Hematopoietic multipotent progenitor cell treated with erythropoietin and hydrocortisone succinate and interleukin-3 and kit ligand, for 6 days (in vitro differentiated cells): ENCODE data around the gene DNAH6.

Source experiments
- DNase-seq: peaks from one replicate; pipeline ENCODE4 v3.0.0-alpha.2; 2015

Gene DNAH6

DNA sequence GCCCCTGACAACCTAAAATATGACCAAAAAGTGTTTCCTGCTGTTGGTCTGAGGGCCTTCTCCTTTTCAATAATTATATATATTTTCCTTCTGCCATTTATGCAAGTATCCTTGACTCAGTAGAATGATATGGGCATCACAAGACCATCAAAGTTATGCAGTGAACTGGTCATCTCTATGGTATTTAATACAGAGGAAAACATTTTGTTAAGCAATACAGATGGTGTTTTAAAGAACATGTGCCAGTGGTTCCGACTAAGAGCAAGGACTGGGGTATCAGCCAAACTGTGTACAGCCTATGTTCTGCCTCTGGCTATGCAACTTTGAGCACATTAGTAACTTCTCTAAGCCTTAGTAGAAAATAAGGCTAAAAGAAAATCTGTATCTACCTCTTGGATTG lies 185.6 kb downstream of the DNAH6 start:
- no peak for DNase-seq

DNA sequence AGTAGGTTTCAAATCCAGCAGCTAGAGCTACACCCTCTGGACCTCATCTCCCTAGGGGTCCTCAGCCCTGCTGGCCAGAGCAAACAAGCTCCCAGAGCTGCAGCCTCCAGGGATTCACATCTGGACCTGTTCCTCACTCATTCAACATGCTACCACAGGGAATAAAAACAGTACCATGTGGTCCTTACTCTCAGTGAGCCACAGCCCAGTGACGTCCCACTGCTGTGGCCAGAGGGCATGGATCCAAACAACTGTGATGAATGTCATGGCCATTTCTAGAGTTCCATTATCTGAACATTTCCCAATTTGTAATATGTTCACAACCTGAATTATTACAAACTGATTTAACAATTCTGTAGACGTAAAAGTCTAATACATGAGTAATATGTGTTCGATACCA lies 186.6 kb downstream of the DNAH6 start:
- no peak for DNase-seq

DNA sequence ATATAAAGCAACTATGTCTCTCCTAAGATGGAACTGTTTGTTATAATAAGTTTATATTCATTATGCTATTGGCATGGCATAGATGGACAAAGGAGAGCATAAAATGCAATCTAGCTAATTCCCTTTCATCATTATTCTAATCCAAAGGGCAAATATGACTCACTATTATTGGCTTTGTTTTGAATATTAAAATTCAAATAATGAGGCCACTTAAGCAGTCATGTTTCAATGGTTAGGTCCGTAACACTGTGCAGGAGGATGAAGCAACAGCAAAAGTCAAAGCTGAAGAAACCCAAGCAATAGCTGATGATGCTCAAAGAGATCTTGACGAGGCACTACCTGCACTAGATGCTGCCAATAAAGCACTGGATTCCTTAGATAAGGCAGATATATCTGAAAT lies 187.5 kb downstream of the DNAH6 start:
- no peak for DNase-seq

- DNase-seq = no peak
Observed at GRCh38 chr2:84704505-84705244, 188.4 kb downstream of the DNAH6 start.

GRCh38 chr2:84705858-84706257 lies 189.6 kb downstream of the DNAH6 start:
- DNase-seq = no peak

- DNase-seq = no peak
Observed at GRCh38 chr2:84708442-84708841, 192.1 kb downstream of the DNAH6 start.

DNA sequence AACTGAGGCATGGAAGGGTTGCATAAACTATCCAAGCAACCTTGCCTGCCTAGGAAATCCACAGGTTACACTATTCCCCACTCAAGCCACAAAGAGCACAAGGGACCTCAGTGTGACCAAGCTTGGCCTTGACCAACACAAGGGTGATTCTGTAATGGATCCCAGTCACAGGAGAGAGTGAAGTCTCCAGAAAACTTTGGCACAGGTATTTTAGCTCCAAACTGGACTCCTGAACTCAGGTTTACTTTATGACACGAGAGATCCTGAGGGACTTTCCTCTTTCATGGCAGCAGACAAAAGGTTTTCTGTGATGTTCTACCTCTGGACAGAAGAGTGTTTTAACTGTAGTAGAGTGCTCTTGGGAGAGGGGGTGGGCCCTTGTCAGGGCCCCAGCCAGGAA lies 195.4 kb downstream of the DNAH6 start:
- no peak for DNase-seq

DNA sequence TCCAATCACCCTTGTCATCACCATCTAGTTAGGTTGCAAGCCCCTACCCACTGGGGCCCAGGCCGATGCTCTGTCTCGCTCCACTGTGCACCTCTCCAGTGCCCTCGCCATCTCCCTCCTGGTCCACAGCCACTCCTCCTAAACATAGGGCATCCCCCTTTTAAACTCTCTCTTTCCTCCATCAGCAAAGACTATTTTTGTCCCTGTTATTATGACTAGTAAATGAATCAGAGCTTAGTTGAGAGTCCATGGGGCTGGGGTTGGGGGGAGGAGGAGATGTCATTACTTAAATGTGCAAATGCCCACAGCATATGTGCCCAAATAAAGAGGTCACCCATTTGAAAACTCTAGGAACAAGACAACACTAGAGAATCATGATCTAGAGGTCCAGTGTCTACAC lies 197.1 kb downstream of the DNAH6 start:
- DNase-seq = no peak

DNA sequence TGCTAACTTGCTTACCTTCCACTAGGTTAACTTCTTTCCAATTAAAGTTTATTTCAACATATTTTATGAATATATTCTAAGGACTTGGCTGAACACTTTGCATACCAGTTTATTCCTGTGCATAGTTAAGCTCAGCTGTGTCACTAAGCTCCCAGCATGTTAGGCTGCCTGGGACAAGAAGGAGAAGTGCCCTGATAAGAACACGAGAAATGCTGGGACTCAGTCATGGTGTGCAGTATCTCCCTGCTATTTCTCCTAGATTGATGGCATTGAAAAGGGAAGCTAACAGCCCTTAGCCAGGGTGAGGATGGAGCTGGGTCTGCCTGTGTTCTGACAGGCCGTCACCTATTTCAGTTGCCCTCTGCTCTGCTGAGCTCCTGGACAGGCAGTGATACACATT lies 200.3 kb downstream of the DNAH6 start:
- DNase-seq = no peak

GRCh38 chr2:84717302-84717701 lies 201.0 kb downstream of the DNAH6 start:
- DNase-seq = no peak

GRCh38 chr2:84719434-84719833 lies 203.1 kb downstream of the DNAH6 start:
- DNase-seq = no peak

DNA sequence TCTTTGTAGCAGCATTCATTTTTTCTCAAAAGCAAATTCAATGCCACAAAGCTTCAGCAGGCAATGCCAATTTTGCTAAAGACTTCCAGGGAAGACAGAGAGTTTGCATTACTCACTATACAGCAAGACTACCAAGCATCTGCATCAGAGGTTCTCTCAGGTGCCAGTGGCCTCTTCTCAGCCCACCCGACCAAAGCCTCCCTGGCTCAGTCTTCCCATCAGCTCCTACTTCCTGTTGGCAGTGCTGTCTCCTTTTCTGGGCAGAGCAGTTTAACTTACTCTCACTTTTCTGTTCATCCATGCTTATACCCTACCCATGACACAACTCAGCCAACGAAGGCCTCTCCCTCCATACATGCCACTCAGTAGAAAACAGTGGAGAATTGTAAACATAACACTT lies 207.5 kb downstream of the DNAH6 start:
- DNase-seq = no peak

- no peak for DNase-seq
Observed at GRCh38 chr2:84725717-84726116, 209.4 kb downstream of the DNAH6 start.

GRCh38 chr2:84727315-84727714 lies 211.0 kb downstream of the DNAH6 start:
- DNase-seq = no peak

- DNase-seq = no peak
Observed at GRCh38 chr2:84729224-84729623, 212.9 kb downstream of the DNAH6 start.

DNA sequence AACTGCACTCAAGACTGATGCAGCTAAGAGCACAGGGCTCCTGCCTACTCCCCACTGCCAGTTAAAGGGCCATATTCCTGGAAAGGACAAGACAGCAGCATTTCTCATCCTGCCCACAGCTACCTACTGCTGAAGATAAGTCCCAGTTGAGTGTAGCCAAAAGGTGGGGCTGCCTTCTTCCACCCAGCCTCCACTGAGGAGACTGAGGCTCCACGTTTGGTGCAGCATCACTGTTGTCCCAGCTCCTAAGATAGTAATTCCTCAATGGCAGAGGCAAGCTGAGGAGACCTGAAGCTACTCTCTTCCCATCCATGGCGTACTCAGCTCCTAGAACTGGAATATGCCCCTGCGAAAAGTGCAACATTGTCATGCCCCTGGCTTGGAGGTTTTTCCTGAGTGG lies 214.9 kb downstream of the DNAH6 start:
- no peak for DNase-seq

GRCh38 chr2:84732897-84733778 lies 216.8 kb downstream of the DNAH6 start:
- DNase-seq = no peak

DNA sequence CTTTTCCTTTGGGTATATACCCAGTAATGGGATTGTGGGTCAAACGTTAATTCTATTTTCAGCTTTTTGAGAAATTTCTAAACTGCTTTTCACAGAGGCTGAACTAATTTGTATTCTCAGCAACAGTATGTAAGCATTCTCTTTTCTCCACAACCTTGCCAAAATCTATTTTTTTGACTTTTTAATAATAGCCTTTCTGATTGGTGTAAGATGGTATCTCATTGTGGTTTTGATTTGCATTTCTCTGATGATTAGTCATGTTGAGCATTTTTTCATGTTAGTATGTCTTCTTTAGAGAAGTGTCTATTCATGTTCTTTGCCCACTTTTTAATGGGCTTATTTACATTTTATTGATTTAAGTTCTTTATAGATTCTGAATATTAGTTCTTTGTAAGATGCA lies 219.1 kb downstream of the DNAH6 start:
- DNase-seq = no peak

DNA sequence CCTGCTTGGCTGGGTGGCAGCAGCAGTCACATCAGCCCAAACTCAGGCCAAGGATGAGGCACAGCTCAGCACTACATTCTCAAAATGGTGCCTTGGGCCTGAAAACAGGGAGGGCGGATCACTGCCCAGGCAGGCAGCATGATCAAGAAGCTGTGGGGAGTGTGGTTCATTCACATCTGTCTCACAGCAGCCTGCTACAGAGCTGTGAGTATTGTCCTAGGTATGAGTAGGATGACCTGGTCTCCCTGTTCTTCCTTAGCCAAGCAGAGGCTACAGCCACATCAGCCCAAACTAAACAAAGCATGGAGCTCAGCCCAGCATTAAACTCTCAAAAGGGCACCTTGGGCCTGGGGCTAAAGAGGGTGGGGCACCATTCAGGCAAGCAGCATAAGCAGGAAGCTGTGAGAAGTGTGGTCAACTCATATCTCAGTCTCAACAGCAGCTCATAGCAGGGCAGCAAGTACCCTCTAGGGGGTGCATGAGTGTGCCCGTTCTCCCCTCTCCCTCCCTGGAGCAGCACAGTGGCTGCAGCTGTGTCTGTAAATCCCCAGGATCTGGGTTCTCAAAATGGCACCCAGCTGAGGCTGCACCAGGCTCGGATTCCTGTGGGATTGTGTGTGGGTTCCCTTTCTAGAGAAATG lies 225.0 kb downstream of the DNAH6 start:
- DNase-seq = peak; percentile 53

DNA sequence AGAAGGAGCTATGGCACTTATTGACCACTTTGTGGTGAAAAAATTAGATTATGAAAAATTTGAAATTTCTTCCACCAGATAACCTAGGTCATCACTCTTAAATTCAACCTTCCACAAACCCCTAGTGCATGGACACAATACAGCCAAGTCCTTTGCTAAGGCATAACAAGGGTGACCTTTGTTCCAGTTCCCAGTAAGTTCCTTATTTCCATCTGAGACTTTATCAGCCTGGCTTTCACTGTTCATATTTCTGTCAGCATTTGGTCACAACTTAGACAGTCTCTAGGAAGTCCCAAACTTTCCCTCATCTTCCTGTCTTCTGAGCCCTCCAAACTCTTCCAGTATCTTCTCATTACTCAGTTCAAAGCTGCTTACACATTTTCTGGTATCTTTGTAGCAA lies 232.0 kb downstream of the DNAH6 start:
- DNase-seq = no peak

DNA sequence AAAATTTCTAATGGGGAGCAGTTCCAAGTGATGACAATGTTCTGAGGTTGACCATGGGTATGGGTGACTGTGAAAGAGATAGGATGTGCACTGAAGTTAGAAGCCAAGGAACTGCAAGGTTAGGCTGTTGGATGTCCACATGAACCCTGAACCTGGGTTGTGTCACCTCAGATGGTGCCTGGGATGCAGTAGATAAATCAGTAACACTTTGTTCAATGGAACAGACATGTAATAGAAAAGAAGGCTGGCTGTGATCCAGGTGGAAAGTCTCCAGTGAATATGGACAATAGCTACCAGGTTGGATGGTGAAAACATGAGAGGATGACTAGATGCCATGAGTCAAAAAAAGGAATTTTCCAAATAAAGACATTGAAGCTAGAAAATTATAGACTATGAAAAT lies 233.1 kb downstream of the DNAH6 start:
- DNase-seq = no peak

- DNase-seq = no peak
Observed at GRCh38 chr2:84755096-84755495, 238.8 kb downstream of the DNAH6 start.

- DNase-seq = no peak
Observed at GRCh38 chr2:84757648-84758047, 241.3 kb downstream of the DNAH6 start.

- DNase-seq = peak; percentile 8
Observed at GRCh38 chr2:84766791-84767190, 250.5 kb downstream of the DNAH6 start.
